Putamen (tissue), 1 donor: ENCODE results near the gene ACOT2.

Experiments used
- DNase-seq: peaks from one replicate; pipeline ENCODE4 v3.0.0-alpha.2; 2016; ENCODE audit warnings: low spot score

The ACOT2 gene

GRCh38 chr14:73613419-73613963 is 44.5 kb downstream of the ACOT2 start:
- no peak for DNase-seq

DNA sequence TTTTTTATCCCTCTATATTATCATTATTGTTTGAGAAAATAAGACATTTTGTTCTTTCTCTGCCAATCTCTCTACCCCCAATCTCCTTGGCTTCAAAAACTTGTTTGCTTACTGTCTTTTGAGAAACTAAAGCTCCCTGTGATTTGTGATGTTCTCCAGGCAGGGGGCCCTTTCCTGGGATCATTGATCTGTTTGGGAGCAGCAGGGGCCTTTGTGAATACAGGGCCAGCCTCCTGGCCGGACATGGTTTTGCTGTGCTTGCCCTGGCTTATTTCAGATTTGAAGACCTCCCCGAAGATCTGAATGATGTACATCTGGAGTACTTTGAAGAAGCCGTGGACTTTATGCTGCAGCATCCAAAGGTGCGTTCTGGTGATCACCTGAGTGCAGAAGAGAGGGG is 47.8 kb downstream of the ACOT2 start:
- DNase-seq, result no peak

DNA sequence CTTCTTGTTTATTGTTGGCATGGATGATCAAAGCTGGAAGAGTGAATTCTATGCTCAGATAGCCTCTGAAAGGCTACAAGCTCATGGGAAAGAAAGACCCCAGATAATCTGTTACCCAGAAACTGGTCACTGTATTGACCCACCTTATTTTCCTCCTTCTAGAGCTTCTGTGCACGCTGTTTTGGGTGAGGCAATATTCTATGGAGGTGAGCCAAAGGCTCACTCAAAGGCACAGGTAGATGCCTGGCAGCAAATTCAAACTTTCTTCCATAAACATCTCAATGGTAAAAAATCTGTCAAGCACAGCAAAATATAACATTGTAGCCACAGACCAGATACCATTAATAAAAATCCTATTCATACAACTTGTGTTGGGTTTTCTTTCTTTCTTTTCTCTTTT is 50.5 kb downstream of the ACOT2 start:
- DNase-seq, result no peak

DNA sequence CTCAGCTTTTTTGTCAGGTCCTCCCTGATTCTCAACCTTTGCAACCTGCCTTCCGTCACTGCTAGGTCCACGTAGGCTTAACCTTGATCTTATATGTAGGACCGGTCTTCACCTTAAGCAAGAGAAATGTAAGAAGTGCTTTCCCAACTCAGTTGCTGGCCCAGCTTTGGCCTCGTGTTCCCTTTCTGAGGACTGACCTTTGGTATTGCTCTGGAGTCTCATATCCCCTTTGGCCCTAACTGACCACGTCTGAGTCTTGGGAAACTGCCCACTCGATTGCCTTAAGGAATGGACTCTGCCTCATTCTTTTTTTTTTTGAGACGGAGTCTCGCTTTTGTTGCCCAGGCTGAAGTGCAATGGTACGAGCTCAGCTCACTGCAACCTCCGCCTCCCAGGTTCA is 51.3 kb downstream of the ACOT2 start:
- no peak for DNase-seq

DNA sequence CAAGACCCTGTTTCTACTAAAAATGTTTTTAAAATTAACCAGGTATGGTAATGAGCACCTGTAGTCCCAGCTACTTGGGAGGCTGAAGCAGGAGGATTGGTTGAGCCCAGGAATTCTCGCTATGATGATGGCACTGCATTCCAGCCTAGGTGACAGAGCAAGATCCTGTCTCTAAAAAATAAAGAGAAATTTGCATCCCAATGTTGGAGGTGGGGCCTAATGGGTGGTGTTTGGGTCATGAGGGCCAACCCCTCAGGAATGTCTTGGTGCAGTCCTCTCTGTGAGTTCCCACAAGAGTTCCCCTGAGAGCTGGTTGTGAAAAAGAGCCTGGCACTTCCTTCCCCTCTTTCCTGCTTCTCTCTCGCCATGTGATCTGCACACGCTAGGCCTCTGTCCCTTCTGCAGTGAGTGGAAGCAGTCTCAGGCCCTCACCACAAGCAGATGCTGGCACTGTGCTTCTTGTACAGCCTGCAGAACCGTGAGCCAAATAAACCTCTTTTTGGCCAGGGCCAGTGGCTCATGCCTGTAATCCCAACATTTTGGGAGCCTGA is 54.6 kb downstream of the ACOT2 start:
- DNase-seq, result no peak
